ENCODE data around the gene SPECC1. TPM values are rescaled to one million over a fixed set of nuclear protein-coding genes. Genes with fewer than 3 reads are reported as not detected.
A peak's percentile ranks its signal among the peaks of the same experiment; 100 is the strongest.
"Not testable (repeated sequence)": the region's sequence is repeated elsewhere in the genome, so short reads cannot be mapped to it uniquely, and the experiment has no call there.

The SPECC1 gene
- total and polyA plus RNA-seq, 7 donors, result 10.9 to 98.3 (median 43.5) TPM

- Histone ChIP-seq H3K36me3 (no peaks in the 10 kb centered on the region), H3K4me1 (peaks cover 0 to 14% (median 10%) of the 10 kb centered on the region in 4 donors), H3K27ac (peak overlapping the region; percentile 58 to 82 (median 60)), H3K9me3 (no peaks in the 10 kb centered on the region), H3K27me3 (peaks cover 0 to 51% (median 25%) of the 10 kb centered on the region in 3 donors), H3K4me3 (peak overlapping the region; percentile 43 to 64 (median 56))
- WGBS, 2 donors, result 15 to 25% methylated on average over 11 of the region's 11 CpGs
- DNase-seq, result no peak
- no peak for TF ChIP-seq POLR2AphosphoS5 (IDR thresholded peaks at IDR 0.05)
- peak in 1 of 4 experiments; percentile 32 for TF ChIP-seq CTCF (IDR thresholded peaks at IDR 0.05)
- intact Hi-C loops (cut with DNase I), result loop anchor here (5.0 kb wide), 1 partner anchor 102 kb away; no protein-coding TSS in a partner anchor
Observed at GRCh38 chr17:20010099-20010863, 1.1 kb downstream of the SPECC1 start.

- peaks cover 0 to 14% (median 10%) of the 10 kb centered on the region in 4 donors for H3K4me1 ChIP-seq
- DNase-seq, result no peak
- TF ChIP-seq CTCF (IDR thresholded peaks at IDR 0.05) (no peak), POLR2A (IDR thresholded peaks at IDR 0.05) (no peak), POLR2AphosphoS5 (IDR thresholded peaks at IDR 0.05) (no peak), EP300 (IDR thresholded peaks at IDR 0.05) (no peak)
- intact Hi-C loops (cut with DNase I), result loop anchor here (5.0 kb wide), 1 partner anchor 101 kb away; no protein-coding TSS in a partner anchor
- H3K9me3 ChIP-seq, result no peaks in the 10 kb centered on the region
- no peak overlapping the region for H3K4me3 ChIP-seq
- no peaks in the 10 kb centered on the region for H3K36me3 ChIP-seq
- peaks cover 0 to 56% (median 25%) of the 10 kb centered on the region in 3 donors for H3K27me3 ChIP-seq
- peak overlapping the region in 1 of 4 donors; percentile 82 for H3K27ac ChIP-seq
- 67 to 75% methylated on average over 1 of the region's 1 CpG for WGBS, 2 donors
Observed at GRCh38 chr17:20010936-20011335, 1.8 kb downstream of the SPECC1 start.

DNA sequence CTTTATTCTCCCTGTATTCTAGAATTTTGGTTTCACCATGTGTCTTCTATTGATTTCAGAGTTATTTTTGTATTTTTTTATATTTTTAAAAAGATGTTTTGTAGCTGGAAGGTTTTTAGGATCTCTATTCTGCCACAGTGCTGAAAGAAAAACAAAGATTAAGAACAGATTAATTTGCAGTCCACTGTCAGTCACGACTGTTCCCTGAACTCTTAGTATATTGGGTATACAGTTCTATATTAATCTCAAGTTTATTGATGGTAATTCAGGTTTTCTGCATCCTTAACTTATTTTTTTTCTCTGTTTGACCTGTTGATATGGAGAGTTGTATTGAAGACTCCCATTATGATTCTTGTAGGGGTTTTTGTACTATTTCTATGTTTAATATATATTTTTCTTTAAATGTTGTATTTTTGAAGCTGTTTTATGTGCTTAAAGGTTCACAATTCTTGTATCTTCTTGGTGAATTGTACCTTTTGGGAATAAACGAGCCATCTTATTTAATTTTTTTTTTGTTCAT is 2.9 kb downstream of the SPECC1 start:
- no peak for DNase-seq
- intact Hi-C loops (cut with DNase I), result loop anchor here (5.0 kb wide), 1 partner anchor 100 kb away; no protein-coding TSS in a partner anchor
- Histone ChIP-seq H3K27me3 (peaks cover 0 to 61% (median 25%) of the 10 kb centered on the region in 3 donors), H3K9me3 (no peaks in the 10 kb centered on the region), H3K4me3 (no peak overlapping the region), H3K27ac (no peak overlapping the region), H3K36me3 (no peaks in the 10 kb centered on the region), H3K4me1 (peaks cover 0 to 14% (median 10%) of the 10 kb centered on the region in 4 donors)
- TF ChIP-seq POLR2A (IDR thresholded peaks at IDR 0.05) (no peak), POLR2AphosphoS5 (IDR thresholded peaks at IDR 0.05) (no peak), CTCF (IDR thresholded peaks at IDR 0.05) (no peak), EP300 (IDR thresholded peaks at IDR 0.05) (no peak)
- WGBS, 2 donors, result 47 to 83% methylated on average over 2 of the region's 2 CpGs

- DNase-seq; H3K4me1 ChIP-seq; H3K27ac ChIP-seq; H3K9me3 ChIP-seq; intact Hi-C loops (cut with DNase I); H3K36me3 ChIP-seq; H3K4me3 ChIP-seq: not testable (repeated sequence)
- H3K27me3 ChIP-seq, result peaks cover 0 to 38% (median 9%) of the 10 kb centered on the region in 3 donors
- WGBS, 2 donors, result 96% methylated on average over 32 of the region's 32 CpGs
Observed at GRCh38 chr17:20016475-20016992, 7.4 kb downstream of the SPECC1 start.

GRCh38 chr17:20022701-20023100 is 13.5 kb downstream of the SPECC1 start:
- Histone ChIP-seq H3K4me1 (no peaks in the 10 kb centered on the region), H3K36me3 (no peaks in the 10 kb centered on the region), H3K9me3 (no peaks in the 10 kb centered on the region), H3K27me3 (no peaks in the 10 kb centered on the region), H3K4me3 (no peak overlapping the region), H3K27ac (no peak overlapping the region)
- DNase-seq, result no peak
- 80 to 86% methylated on average over 4 of the region's 4 CpGs for WGBS, 2 donors
- intact Hi-C loops (cut with DNase I), result no loop called here
- TF ChIP-seq EP300 (IDR thresholded peaks at IDR 0.05) (no peak), POLR2AphosphoS5 (IDR thresholded peaks at IDR 0.05) (no peak), CTCF (IDR thresholded peaks at IDR 0.05) (no peak), POLR2A (IDR thresholded peaks at IDR 0.05) (no peak)

Data from sigmoid colon (tissue), 7 donors.